ENCODE data around the gene OR2A42. TPM values are rescaled to one million over a fixed set of nuclear protein-coding genes. Genes with fewer than 3 reads are reported as not detected.
"Not testable (repeated sequence)": the region's sequence is repeated elsewhere in the genome, so short reads cannot be mapped to it uniquely, and the experiment has no call there.

OR2A42 gene
- total and polyA plus RNA-seq, 4 experiments from 2014 or later: not detected

DNA sequence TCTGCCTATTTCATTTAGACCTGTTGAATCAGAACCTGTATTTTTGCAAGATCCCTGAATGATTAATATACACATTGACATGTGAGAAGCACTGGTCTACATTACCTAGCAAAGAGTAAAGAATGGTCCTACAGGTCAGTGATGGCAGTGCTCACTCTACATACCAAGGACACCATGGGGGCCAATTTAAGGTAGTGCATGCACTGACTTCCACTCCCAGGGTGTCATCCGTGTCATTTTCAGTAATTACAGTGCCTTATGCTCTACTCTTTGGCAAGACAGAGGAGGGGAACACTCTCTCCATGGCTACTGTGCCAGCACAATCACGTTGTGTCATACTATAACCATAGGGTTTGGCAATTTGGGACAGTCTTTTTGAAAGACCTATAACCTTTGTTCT, 6.0 kb upstream of the OR2A42 start:
- CTCF ChIA-PET (ENCODE audit: partially characterized antibody); POLR2A ChIA-PET (ENCODE audit: partially characterized antibody); H3K27me3 Mint-ChIP-seq; H3K27ac Mint-ChIP-seq; H3K9me3 ChIP-seq (ENCODE audit: control insufficient read depth in 1 of 2, low read length in 2 of 2); H3K36me3 ChIP-seq (ENCODE audit: insufficient read depth, low read length); H3K4me3 ChIP-seq (ENCODE audit: low read length in 2 of 2); intact Hi-C loops (cut with micrococcal nuclease); H3K4me1 Mint-ChIP-seq; H3K4me3 Mint-ChIP-seq; DNase-seq; H3K27me3 ChIP-seq (ENCODE audit: insufficient read depth, low read length); H3K4me1 ChIP-seq (ENCODE audit: insufficient read depth, low read length); H3K36me3 Mint-ChIP-seq; H3K9me3 Mint-ChIP-seq; H3K27ac ChIP-seq (ENCODE audit: low read depth, low read length): not testable (repeated sequence)

DNA sequence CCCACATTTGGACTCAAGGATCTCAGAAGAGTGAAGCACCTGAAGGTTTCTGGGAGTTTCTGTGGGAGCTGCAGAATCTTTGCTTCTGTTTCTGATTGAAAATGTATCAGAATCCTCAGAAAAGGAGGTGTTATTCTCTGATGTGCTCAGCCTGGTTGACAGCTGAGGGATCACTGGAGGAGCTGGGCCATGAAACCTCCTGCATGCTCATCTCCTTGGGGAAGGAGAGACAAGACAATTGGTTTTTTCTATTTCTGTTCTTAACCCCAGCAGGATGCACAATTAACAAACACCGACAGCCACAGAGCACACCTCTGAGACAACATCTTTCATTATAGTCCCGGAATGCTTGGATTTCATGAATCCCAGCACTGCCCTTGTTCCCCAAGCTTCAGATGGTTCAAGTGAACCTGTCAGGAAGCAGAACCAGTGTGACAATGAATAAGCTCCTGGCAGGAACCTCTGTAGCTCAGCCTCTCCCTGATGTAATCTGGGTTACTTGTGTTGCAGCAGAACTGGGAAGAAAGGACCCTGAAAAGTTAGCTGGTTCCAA, 799 bp downstream of the OR2A42 start:
- intact Hi-C loops (cut with micrococcal nuclease); H3K27me3 ChIP-seq (ENCODE audit: insufficient read depth, low read length); H3K27ac ChIP-seq (ENCODE audit: low read depth, low read length); H3K4me3 ChIP-seq (ENCODE audit: low read length in 2 of 2); H3K9me3 ChIP-seq (ENCODE audit: control insufficient read depth in 1 of 2, low read length in 2 of 2); H3K4me1 Mint-ChIP-seq; CTCF ChIA-PET (ENCODE audit: partially characterized antibody); H3K4me1 ChIP-seq (ENCODE audit: insufficient read depth, low read length); H3K4me3 Mint-ChIP-seq; POLR2A ChIA-PET (ENCODE audit: partially characterized antibody); H3K36me3 ChIP-seq (ENCODE audit: insufficient read depth, low read length); H3K27ac Mint-ChIP-seq; H3K36me3 Mint-ChIP-seq; H3K27me3 Mint-ChIP-seq; H3K9me3 Mint-ChIP-seq: not testable (repeated sequence)
- peak in 1 of 5 donors; percentile 4 for DNase-seq

DNA sequence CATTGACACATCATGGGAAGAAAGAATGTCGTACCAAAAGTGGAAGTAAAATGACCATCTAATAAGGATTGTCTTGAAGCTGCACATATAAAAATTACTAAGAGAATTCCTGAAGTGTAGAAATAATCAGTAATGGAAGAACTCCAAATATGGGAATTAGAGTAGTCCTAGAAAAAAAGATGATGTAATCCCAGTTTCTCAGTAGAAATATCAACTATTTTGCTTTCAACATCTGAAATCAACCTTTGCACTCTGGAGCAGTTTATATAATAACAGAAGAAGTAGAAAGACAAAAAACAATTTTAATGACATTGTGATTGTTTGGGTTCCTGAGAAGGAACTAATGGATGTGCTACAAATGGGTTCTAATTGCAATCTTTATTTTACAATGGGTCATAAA, 6.4 kb downstream of the OR2A42 start:
- H3K4me1 Mint-ChIP-seq; H3K36me3 Mint-ChIP-seq; H3K4me3 ChIP-seq (ENCODE audit: low read length in 2 of 2); H3K4me1 ChIP-seq (ENCODE audit: insufficient read depth, low read length); H3K27ac Mint-ChIP-seq; H3K9me3 Mint-ChIP-seq; H3K4me3 Mint-ChIP-seq; H3K27me3 ChIP-seq (ENCODE audit: insufficient read depth, low read length); POLR2A ChIA-PET (ENCODE audit: partially characterized antibody); H3K27me3 Mint-ChIP-seq; H3K27ac ChIP-seq (ENCODE audit: low read depth, low read length); H3K9me3 ChIP-seq (ENCODE audit: control insufficient read depth in 1 of 2, low read length in 2 of 2); H3K36me3 ChIP-seq (ENCODE audit: insufficient read depth, low read length); CTCF ChIA-PET (ENCODE audit: partially characterized antibody); DNase-seq; intact Hi-C loops (cut with micrococcal nuclease): not testable (repeated sequence)

DNA sequence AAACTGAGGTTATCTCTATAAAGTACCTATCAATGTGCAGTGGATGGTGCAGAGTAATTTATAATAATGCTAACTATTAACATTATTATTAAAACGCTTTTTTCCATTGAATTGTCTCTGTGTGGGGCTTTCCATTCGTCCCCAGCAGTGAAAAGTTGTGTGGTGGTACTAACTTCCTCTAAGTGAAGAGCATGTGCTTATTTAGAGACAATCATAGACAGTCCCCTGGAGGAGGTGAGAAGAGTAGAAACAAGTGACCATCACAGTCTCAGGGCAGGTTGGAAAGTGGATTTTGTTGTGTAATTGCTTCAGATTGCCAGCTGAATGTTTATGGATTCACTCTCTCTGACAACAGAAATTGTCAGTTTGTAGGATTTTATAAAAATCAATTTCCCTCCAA, 8.4 kb downstream of the OR2A42 start:
- H3K4me3 Mint-ChIP-seq; H3K4me1 Mint-ChIP-seq; H3K27ac ChIP-seq (ENCODE audit: low read depth, low read length); H3K4me3 ChIP-seq (ENCODE audit: low read length in 2 of 2); POLR2A ChIA-PET (ENCODE audit: partially characterized antibody); H3K27me3 ChIP-seq (ENCODE audit: insufficient read depth, low read length); H3K27me3 Mint-ChIP-seq; H3K27ac Mint-ChIP-seq; H3K9me3 Mint-ChIP-seq; H3K9me3 ChIP-seq (ENCODE audit: control insufficient read depth in 1 of 2, low read length in 2 of 2); H3K36me3 ChIP-seq (ENCODE audit: insufficient read depth, low read length); DNase-seq; CTCF ChIA-PET (ENCODE audit: partially characterized antibody); intact Hi-C loops (cut with micrococcal nuclease); H3K36me3 Mint-ChIP-seq; H3K4me1 ChIP-seq (ENCODE audit: insufficient read depth, low read length): not testable (repeated sequence)

DNA sequence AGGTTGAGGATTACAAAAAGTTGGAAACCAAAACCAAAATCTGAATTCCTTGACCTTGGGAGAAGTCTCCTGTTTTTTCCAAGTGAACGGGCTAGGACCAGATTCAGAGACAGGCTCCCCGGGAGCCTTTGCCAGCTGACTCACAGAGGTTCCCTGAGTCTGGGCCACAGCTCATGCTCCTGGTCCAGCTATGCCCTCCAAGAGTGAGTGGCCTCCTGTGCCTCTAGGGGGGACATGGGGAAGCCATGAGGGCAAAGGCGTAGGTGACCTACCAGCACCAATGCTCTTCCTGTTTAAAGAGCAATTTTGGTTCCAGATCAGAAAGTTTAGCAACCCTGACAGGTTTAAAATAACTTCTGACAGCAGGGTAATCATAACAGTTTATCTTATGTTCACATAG, 10.6 kb downstream of the OR2A42 start:
- intact Hi-C loops (cut with micrococcal nuclease); H3K4me1 Mint-ChIP-seq; H3K27me3 Mint-ChIP-seq; H3K4me3 Mint-ChIP-seq; H3K9me3 ChIP-seq (ENCODE audit: control insufficient read depth in 1 of 2, low read length in 2 of 2); H3K36me3 ChIP-seq (ENCODE audit: insufficient read depth, low read length); DNase-seq; H3K4me1 ChIP-seq (ENCODE audit: insufficient read depth, low read length); H3K27ac Mint-ChIP-seq; POLR2A ChIA-PET (ENCODE audit: partially characterized antibody); H3K4me3 ChIP-seq (ENCODE audit: low read length in 2 of 2); CTCF ChIA-PET (ENCODE audit: partially characterized antibody); H3K27ac ChIP-seq (ENCODE audit: low read depth, low read length); H3K27me3 ChIP-seq (ENCODE audit: insufficient read depth, low read length); H3K9me3 Mint-ChIP-seq; H3K36me3 Mint-ChIP-seq: not testable (repeated sequence)

DNA sequence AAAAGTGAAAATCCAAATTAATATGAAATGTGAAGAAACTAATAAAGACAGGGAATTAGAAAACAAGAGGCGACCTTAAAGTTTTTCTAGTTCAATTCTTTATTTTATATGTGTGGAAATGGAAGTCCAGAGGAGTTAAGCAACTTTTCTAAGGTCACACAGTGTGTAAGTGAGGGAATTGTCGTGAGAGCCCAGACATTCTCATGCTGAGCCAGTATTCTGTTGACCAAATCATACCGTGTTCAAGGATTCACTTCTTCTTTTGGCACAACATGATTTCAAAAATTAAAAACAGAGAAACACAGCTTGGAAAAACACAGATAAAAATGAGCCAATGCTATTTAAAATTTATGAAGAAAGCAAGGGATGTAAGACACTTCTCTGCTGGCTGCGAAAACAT, 12.5 kb downstream of the OR2A42 start:
- H3K4me3 ChIP-seq (ENCODE audit: low read length in 2 of 2); H3K4me1 ChIP-seq (ENCODE audit: insufficient read depth, low read length); H3K4me1 Mint-ChIP-seq; H3K27me3 ChIP-seq (ENCODE audit: insufficient read depth, low read length); H3K27ac ChIP-seq (ENCODE audit: low read depth, low read length); H3K9me3 ChIP-seq (ENCODE audit: control insufficient read depth in 1 of 2, low read length in 2 of 2); H3K9me3 Mint-ChIP-seq; CTCF ChIA-PET (ENCODE audit: partially characterized antibody); POLR2A ChIA-PET (ENCODE audit: partially characterized antibody); intact Hi-C loops (cut with micrococcal nuclease); H3K27me3 Mint-ChIP-seq; H3K36me3 ChIP-seq (ENCODE audit: insufficient read depth, low read length); DNase-seq; H3K27ac Mint-ChIP-seq; H3K36me3 Mint-ChIP-seq; H3K4me3 Mint-ChIP-seq: not testable (repeated sequence)

DNA sequence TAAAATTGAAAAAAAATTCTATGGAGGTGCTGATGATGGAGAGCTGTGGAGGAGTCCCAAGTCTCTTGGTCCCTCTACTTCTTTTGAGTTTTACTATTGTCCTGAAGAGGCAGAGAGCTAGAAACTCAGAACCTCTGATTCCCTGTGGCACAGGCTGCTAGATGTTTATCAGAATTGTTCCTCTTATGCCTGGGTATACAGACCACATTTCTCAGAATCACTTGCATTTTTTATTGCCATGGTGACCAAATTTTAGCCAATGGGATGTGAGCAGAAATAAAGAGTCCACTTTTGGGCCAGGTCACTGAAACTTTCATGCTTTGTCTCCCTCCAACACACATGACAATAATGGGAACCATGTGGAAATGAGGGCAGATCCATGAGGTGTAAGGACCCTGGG, 15.7 kb downstream of the OR2A42 start:
- H3K9me3 ChIP-seq (ENCODE audit: control insufficient read depth in 1 of 2, low read length in 2 of 2); intact Hi-C loops (cut with micrococcal nuclease); DNase-seq; H3K36me3 Mint-ChIP-seq; H3K4me3 Mint-ChIP-seq; H3K4me1 Mint-ChIP-seq; H3K4me1 ChIP-seq (ENCODE audit: insufficient read depth, low read length); H3K27me3 ChIP-seq (ENCODE audit: insufficient read depth, low read length); CTCF ChIA-PET (ENCODE audit: partially characterized antibody); H3K27ac ChIP-seq (ENCODE audit: low read depth, low read length); POLR2A ChIA-PET (ENCODE audit: partially characterized antibody); H3K4me3 ChIP-seq (ENCODE audit: low read length in 2 of 2); H3K36me3 ChIP-seq (ENCODE audit: insufficient read depth, low read length); H3K27ac Mint-ChIP-seq; H3K27me3 Mint-ChIP-seq; H3K9me3 Mint-ChIP-seq: not testable (repeated sequence)

DNA sequence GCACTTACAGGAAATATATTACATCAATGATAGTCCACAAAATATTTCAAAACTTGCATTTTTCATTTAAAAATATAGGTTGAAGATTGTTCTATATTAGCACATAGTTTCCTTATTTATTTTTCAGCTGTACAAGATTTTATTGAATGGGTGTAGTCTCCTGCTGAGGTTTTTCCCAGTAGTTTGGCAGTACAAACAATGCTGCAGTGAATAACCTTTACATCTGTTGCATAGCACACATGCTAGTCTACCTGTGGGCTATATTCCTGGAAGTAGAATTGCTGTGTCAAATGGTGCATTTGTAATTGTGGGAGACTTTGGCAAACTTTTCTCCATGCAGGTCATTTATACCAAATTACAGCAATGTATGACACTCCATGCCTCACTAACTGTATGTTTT, 18.9 kb downstream of the OR2A42 start:
- DNase-seq; H3K36me3 Mint-ChIP-seq; H3K9me3 Mint-ChIP-seq; H3K27ac Mint-ChIP-seq; H3K4me3 Mint-ChIP-seq; H3K4me3 ChIP-seq (ENCODE audit: low read length in 2 of 2); H3K27me3 Mint-ChIP-seq; H3K4me1 ChIP-seq (ENCODE audit: insufficient read depth, low read length); H3K9me3 ChIP-seq (ENCODE audit: control insufficient read depth in 1 of 2, low read length in 2 of 2); H3K27ac ChIP-seq (ENCODE audit: low read depth, low read length); H3K4me1 Mint-ChIP-seq; CTCF ChIA-PET (ENCODE audit: partially characterized antibody); intact Hi-C loops (cut with micrococcal nuclease); H3K27me3 ChIP-seq (ENCODE audit: insufficient read depth, low read length); POLR2A ChIA-PET (ENCODE audit: partially characterized antibody); H3K36me3 ChIP-seq (ENCODE audit: insufficient read depth, low read length): not testable (repeated sequence)

Measured in CD4-positive, alpha-beta memory T cell (primary cell).